Measurements from ENCODE around the gene USP44. TPM values are rescaled to one million over a fixed set of nuclear protein-coding genes. Genes with fewer than 3 reads are reported as not detected.

The USP44 gene
- total and polyA plus RNA-seq, 2 of the 13 experiments (the other 11 are each of a cell fraction or from before 2014, with no cell fraction given), result 0.05 to 0.07 TPM

DNA sequence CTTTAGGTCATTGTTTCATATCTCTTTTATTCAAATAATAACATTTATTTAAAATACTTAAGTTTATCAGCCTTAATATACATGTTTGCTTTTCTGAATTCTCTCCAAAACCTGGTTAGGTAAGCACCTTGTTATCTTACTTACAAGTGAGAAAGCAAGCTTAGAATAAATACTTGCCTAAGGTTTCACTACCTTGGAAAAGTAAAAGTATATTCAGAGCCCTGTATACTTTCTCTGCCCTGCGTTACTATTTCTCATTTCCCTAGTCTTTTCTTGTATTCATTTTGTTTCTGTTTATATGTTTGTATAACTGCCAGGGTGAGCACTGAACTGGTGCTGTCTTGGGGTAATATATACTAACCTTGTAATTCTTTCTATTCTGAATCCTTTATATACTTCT, 55.8 kb downstream of the USP44 start:
- ChIA-PET CTCF (ENCODE audit: low intra/inter-chr PET ratio, low total read pairs) (no interaction called here), POLR2A (no interaction called here)
- Histone ChIP-seq H4K20me1 (ENCODE audit: insufficient read depth, low read length) (no peaks in the 10 kb centered on the region), H2AFZ (ENCODE audit: low read length) (no peak overlapping the region), H3K27ac (ENCODE audit: extremely low read length, insufficient read depth, low read length) (no peak overlapping the region), H3K36me3 (replicated peaks in 1 of 2; ENCODE audit: control insufficient read depth in 1 of 2, insufficient read depth in 2 of 2, low read length in 2 of 2) (peaks cover 9 to 78% of the 10 kb centered on the region in 2 experiments; a peak in 4 of 5 replicates), H3K9me3 (ENCODE audit: low read length) (no peaks in the 10 kb centered on the region), H3K4me1 (ENCODE audit: insufficient read depth, low read length) (peaks cover 19% of the 10 kb centered on the region), H3K4me3 (replicated peaks in 1 of 3; ENCODE audit: insufficient read depth in 1 of 3, low read depth in 2 of 3, low read length in 3 of 3) (no peak overlapping the region), H3K9ac (ENCODE audit: insufficient read depth, low read depth, low read length) (no peak overlapping the region), H3K79me2 (ENCODE audit: insufficient read depth, low read length) (peaks cover 11% of the 10 kb centered on the region), H3K27me3 (ENCODE audit: control insufficient read depth in 1 of 2, insufficient read depth in 2 of 2, low read length in 2 of 2) (no peaks in the 10 kb centered on the region), H3K4me2 (ENCODE audit: low read depth, low read length) (no peak overlapping the region)
- intact Hi-C loops (cut with micrococcal nuclease; ENCODE audit: unreplicated experiment), result no loop called here
- BruUV-seq (replicated peaks), result no TSS peak
- 93% methylated on average over 1 of the region's 1 CpG for WGBS (ENCODE audit: low lambda C conversion rate)
- no peak for DNase-seq (ENCODE audit: low spot score)
- TF ChIP-seq POLR2A (IDR thresholded peaks at IDR 0.05; ENCODE audit: insufficient read depth in 1 of 2, low read depth in 2 of 2, low read length in 2 of 2), result no peak
- TF ChIP-seq, protein P1, sequence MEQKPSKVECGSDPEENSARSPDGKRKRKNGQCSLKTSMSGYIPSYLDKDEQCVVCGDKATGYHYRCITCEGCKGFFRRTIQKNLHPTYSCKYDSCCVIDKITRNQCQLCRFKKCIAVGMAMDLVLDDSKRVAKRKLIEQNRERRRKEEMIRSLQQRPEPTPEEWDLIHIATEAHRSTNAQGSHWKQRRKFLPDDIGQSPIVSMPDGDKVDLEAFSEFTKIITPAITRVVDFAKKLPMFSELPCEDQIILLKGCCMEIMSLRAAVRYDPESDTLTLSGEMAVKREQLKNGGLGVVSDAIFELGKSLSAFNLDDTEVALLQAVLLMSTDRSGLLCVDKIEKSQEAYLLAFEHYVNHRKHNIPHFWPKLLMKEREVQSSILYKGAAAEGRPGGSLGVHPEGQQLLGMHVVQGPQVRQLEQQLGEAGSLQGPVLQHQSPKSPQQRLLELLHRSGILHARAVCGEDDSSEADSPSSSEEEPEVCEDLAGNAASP (CRISPR knock-in tag; IDR thresholded peaks at IDR 0.05; ENCODE audit: borderline replicate concordance), result no peak
- no peak for TF ChIP-seq CC2D1A (CRISPR knock-in tag; IDR thresholded peaks at IDR 0.05)
- TF ChIP-seq, protein P2, sequence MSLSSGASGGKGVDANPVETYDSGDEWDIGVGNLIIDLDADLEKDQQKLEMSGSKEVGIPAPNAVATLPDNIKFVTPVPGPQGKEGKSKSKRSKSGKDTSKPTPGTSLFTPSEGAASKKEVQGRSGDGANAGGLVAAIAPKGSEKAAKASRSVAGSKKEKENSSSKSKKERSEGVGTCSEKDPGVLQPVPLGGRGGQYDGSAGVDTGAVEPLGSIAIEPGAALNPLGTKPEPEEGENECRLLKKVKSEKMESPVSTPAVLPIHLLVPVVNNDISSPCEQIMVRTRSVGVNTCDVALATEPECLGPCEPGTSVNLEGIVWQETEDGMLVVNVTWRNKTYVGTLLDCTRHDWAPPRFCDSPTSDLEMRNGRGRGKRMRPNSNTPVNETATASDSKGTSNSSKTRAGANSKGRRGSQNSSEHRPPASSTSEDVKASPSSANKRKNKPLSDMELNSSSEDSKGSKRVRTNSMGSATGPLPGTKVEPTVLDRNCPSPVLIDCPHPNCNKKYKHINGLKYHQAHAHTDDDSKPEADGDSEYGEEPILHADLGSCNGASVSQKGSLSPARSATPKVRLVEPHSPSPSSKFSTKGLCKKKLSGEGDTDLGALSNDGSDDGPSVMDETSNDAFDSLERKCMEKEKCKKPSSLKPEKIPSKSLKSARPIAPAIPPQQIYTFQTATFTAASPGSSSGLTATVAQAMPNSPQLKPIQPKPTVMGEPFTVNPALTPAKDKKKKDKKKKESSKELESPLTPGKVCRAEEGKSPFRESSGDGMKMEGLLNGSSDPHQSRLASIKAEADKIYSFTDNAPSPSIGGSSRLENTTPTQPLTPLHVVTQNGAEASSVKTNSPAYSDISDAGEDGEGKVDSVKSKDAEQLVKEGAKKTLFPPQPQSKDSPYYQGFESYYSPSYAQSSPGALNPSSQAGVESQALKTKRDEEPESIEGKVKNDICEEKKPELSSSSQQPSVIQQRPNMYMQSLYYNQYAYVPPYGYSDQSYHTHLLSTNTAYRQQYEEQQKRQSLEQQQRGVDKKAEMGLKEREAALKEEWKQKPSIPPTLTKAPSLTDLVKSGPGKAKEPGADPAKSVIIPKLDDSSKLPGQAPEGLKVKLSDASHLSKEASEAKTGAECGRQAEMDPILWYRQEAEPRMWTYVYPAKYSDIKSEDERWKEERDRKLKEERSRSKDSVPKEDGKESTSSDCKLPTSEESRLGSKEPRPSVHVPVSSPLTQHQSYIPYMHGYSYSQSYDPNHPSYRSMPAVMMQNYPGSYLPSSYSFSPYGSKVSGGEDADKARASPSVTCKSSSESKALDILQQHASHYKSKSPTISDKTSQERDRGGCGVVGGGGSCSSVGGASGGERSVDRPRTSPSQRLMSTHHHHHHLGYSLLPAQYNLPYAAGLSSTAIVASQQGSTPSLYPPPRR (CRISPR knock-in tag; IDR thresholded peaks at IDR 0.05; ENCODE audit: borderline replicate concordance), result no peak
- TF ChIP-seq, protein P3, sequence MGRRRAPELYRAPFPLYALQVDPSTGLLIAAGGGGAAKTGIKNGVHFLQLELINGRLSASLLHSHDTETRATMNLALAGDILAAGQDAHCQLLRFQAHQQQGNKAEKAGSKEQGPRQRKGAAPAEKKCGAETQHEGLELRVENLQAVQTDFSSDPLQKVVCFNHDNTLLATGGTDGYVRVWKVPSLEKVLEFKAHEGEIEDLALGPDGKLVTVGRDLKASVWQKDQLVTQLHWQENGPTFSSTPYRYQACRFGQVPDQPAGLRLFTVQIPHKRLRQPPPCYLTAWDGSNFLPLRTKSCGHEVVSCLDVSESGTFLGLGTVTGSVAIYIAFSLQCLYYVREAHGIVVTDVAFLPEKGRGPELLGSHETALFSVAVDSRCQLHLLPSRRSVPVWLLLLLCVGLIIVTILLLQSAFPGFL (CRISPR knock-in tag; IDR thresholded peaks at IDR 0.05), result no peak
- no peak for TF ChIP-seq KAT2B (IDR thresholded peaks at IDR 0.05; ENCODE audit: borderline replicate concordance, low read depth, low read length)
- TF ChIP-seq KMT2A (CRISPR knock-in tag; IDR thresholded peaks at IDR 0.05), result no peak
- TF ChIP-seq NAIF1 (CRISPR knock-in tag; IDR thresholded peaks at IDR 0.05; ENCODE audit: borderline replicate concordance), result no peak
- TF ChIP-seq, protein P4, sequence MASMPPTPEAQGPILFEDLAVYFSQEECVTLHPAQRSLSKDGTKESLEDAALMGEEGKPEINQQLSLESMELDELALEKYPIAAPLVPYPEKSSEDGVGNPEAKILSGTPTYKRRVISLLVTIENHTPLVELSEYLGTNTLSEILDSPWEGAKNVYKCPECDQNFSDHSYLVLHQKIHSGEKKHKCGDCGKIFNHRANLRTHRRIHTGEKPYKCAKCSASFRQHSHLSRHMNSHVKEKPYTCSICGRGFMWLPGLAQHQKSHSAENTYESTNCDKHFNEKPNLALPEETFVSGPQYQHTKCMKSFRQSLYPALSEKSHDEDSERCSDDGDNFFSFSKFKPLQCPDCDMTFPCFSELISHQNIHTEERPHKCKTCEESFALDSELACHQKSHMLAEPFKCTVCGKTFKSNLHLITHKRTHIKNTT (CRISPR knock-in tag; IDR thresholded peaks at IDR 0.05), result no peak
- TF ChIP-seq ZNF234 (CRISPR knock-in tag; conservative IDR thresholded peaks at IDR 0.05), result no peak
- no peak for TF ChIP-seq NFKB2 (CRISPR knock-in tag; IDR thresholded peaks at IDR 0.05; ENCODE audit: borderline replicate concordance)
- TF ChIP-seq ZNF496 (CRISPR knock-in tag; IDR thresholded peaks at IDR 0.05; ENCODE audit: insufficient replicate concordance), result no peak
- no peak for TF ChIP-seq ZNF761 (CRISPR knock-in tag; conservative IDR thresholded peaks at IDR 0.05)
- TF ChIP-seq, protein P5, sequence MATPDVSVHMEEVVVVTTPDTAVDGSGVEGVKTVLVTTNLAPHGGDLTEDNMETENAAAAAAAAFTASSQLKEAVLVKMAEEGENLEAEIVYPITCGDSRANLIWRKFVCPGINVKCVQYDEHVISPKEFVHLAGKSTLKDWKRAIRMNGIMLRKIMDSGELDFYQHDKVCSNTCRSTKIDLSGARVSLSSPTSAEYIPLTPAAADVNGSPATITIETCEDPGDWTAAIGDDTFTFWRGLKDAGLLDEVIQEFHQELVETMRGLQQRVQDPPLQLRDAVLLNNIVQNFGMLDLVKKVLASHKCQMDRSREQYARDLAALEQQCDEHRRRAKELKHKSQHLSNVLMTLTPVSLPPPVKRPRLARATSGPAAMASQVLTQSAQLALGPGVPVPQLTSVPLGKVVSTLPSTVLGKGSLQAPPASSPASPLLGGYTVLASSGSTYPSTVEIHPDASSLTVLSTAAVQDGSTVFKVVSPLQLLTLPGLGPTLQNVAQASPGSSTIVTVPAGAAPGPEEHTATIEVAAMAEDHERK (CRISPR knock-in tag; IDR thresholded peaks at IDR 0.05; ENCODE audit: low read depth), result no peak
- no peak for TF ChIP-seq JUN (CRISPR knock-in tag; IDR thresholded peaks at IDR 0.05)
- in situ Hi-C loops (cut with HindIII; ENCODE audit: extremely low pct_ligation_motif_present, low pct_unique_long_range_greater_than_20kb), result no loop called here
- no peak for FAIRE-seq
- no peak for ATAC-seq

Measured in HepG2 (cell line).